Caco-2 (cell line): ENCODE measurements around the gene IFI44. TPM values are rescaled to one million over a fixed set of nuclear protein-coding genes. Genes with fewer than 3 reads are reported as not detected.

Experiments used
- BruUV-seq: library from RNA; stranded (reverse); fragments of 400-500 nt; replicated peaks from 2 replicates; lab custom pipeline; 2021; lab: Mats Ljungman, UMichigan
- CTCF ChIA-PET: fragments of 300-600 bp; sonication (Branson Sonifier 250); formaldehyde crosslinking; loops from one replicate; lab custom pipeline; 2022; ENCODE audit warnings: antibody characterized with exemption; lab: Charles Lee
- POLR2A ChIA-PET: fragments of 300-600 bp; sonication (Branson Sonifier 250); formaldehyde crosslinking; loops from one replicate; lab custom pipeline; 2022; ENCODE audit warnings: antibody characterized with exemption; lab: Charles Lee
- DNase-seq, 2 experiments: peaks; one replicate each; pipeline versions ENCODE4 v3.0.0 to v3.0.0-alpha.2; 2020 to 2022
- H3K27me3 ChIP-seq: replicated peaks from 2 replicates; pipeline ENCODE4 v1.6.0; 2011; ENCODE audit warnings: low read length; ENCODE audit not compliant: control insufficient read depth, insufficient read depth
- H3K36me3 ChIP-seq: 2 replicates; pipeline ENCODE4 v1.5.1; 2011; ENCODE audit warnings: low read length; ENCODE audit not compliant: control insufficient read depth, insufficient read depth
- H3K4me1 ChIP-seq: fragments of 250-450 bp; sonication (Bioruptor Pico); 2 replicates; pipeline ENCODE4 v1.5.1; 2020; ENCODE audit warnings: mild to moderate bottlenecking
- H3K4me3 ChIP-seq: 2 replicates; pipeline ENCODE4 v1.5.1; 2011; ENCODE audit warnings: low read depth, mild to moderate bottlenecking, control low read depth, low read length
- H3K9me3 ChIP-seq: fragments of 250-450 bp; sonication (Bioruptor Pico); 2 replicates; pipeline ENCODE4 v1.5.1; 2020; ENCODE audit warnings: mild to moderate bottlenecking, moderate library complexity
- H3K27ac Mint-ChIP-seq: one replicate; pipeline ENCODE4 v1.8.0; 2022; ENCODE audit warnings: mixed read lengths; ENCODE audit not compliant: unreplicated experiment
- H3K27me3 Mint-ChIP-seq: one replicate; pipeline ENCODE4 v1.8.0; 2022; ENCODE audit warnings: mixed read lengths; ENCODE audit not compliant: insufficient read depth, unreplicated experiment
- H3K36me3 Mint-ChIP-seq: one replicate; pipeline ENCODE4 v1.8.0; 2022; ENCODE audit warnings: mild to moderate bottlenecking, mixed read lengths; ENCODE audit not compliant: insufficient read depth, unreplicated experiment
- H3K4me1 Mint-ChIP-seq: one replicate; pipeline ENCODE4 v1.8.0; 2022; ENCODE audit warnings: low read depth, mixed read lengths; ENCODE audit not compliant: unreplicated experiment
- H3K4me3 Mint-ChIP-seq: one replicate; pipeline ENCODE4 v1.8.0; 2022; ENCODE audit warnings: mild to moderate bottlenecking, moderate library complexity, mixed read lengths; ENCODE audit not compliant: unreplicated experiment
- H3K9me3 Mint-ChIP-seq: one replicate; pipeline ENCODE4 v1.8.0; 2022; ENCODE audit warnings: mixed read lengths; ENCODE audit not compliant: unreplicated experiment
- CTCF ChIP-seq, 2 experiments: fragments of 200-600 bp in 1 of 2; IDR thresholded peaks; 1 replicate in 1 of 2; 2 replicates in 1 of 2; pipeline versions ENCODE4 v1.5.1 to v1.8.0; 2011 to 2022; ENCODE audit warnings: antibody characterized with exemption in 1 of 2, control low read depth in 1 of 2, inconsistent platforms in 1 of 2, low read depth in 1 of 2, low read length in 1 of 2, mild to moderate bottlenecking in 1 of 2, moderate library complexity in 1 of 2; ENCODE audit not compliant: insufficient read depth in 1 of 2, severe bottlenecking in 1 of 2, unreplicated experiment in 1 of 2
- intact Hi-C: fragments of 100-400 bp; cut with micrococcal nuclease; formaldehyde crosslinking; loops from one replicate; pipeline ENCODE4 v1.10.0; 2022; ENCODE audit not compliant: unreplicated experiment
- total RNA-seq: library from RNA; stranded (reverse); gene quantifications from 2 replicates; pipeline ENCODE4 v1.2.3, GENCODE V29; 2022

IFI44 gene
- total RNA-seq, 1 experiment from 2014 or later, result not detected

- intact Hi-C loops, result loop anchor here (1.0 kb wide), 2 partner anchors 463 to 478 kb away; no protein-coding TSS in a partner anchor
- no peaks in the 10 kb centered on the region for H3K9me3 Mint-ChIP-seq
- peak; percentile 4 to 28 for DNase-seq
- no TSS peak for BruUV-seq
- H3K27me3 ChIP-seq, result no peaks in the 10 kb centered on the region
- H3K4me3 ChIP-seq, result no peak overlapping the region; the same call in 1 of the 2 replicates
- H3K36me3 ChIP-seq, result no peaks in the 10 kb centered on the region
- H3K4me1 ChIP-seq, result no peaks in the 10 kb centered on the region
- no peaks in the 10 kb centered on the region for H3K9me3 ChIP-seq
- no peaks in the 10 kb centered on the region for H3K4me1 Mint-ChIP-seq
- peak overlapping the region; percentile 29 for H3K4me3 Mint-ChIP-seq
- H3K36me3 Mint-ChIP-seq, result no peaks in the 10 kb centered on the region
- CTCF ChIA-PET, result interaction anchor here (1.0 kb wide), 1 partner anchor 477 kb away, joined by 3 read pairs; no protein-coding TSS in a partner anchor
- H3K27me3 Mint-ChIP-seq, result peaks cover 9% of the 10 kb centered on the region
- no peak overlapping the region for H3K27ac Mint-ChIP-seq
- no peak for TF ChIP-seq CTCF (IDR thresholded peaks at IDR 0.05; ENCODE audit: insufficient read depth in 1 of 2, low read depth in 1 of 2, low read length in 1 of 2, severe bottlenecking in 1 of 2, unreplicated experiment in 1 of 2)
- POLR2A ChIA-PET, result no interaction called here
Observed at GRCh38 chr1:78607944-78608343, 41.7 kb upstream of the IFI44 start.

GRCh38 chr1:78617615-78618026 lies 32.0 kb upstream of the IFI44 start:
- Mint-ChIP-seq H3K36me3 (no peaks in the 10 kb centered on the region), H3K9me3 (no peaks in the 10 kb centered on the region), H3K27ac (no peak overlapping the region), H3K4me1 (no peaks in the 10 kb centered on the region), H3K4me3 (no peak overlapping the region), H3K27me3 (peaks cover 3% of the 10 kb centered on the region)
- no peaks in the 10 kb centered on the region for H3K9me3 ChIP-seq
- BruUV-seq, result no TSS peak
- no peaks in the 10 kb centered on the region for H3K27me3 ChIP-seq
- peak; percentile 43 to 56 for TF ChIP-seq CTCF (IDR thresholded peaks at IDR 0.05; ENCODE audit: insufficient read depth in 1 of 2, low read depth in 1 of 2, low read length in 1 of 2, severe bottlenecking in 1 of 2, unreplicated experiment in 1 of 2)
- intact Hi-C loops, result loop anchor here (1.0 kb wide), 1 partner anchor 59 kb away; no protein-coding TSS in a partner anchor
- no peaks in the 10 kb centered on the region for H3K4me1 ChIP-seq
- peak; percentile 39 to 56 for DNase-seq
- ChIA-PET POLR2A (no interaction called here), CTCF (interaction anchor here (0.6 kb wide), 1 partner anchor 276 kb away, joined by 4 read pairs; no protein-coding TSS in a partner anchor)
- no peak overlapping the region for H3K4me3 ChIP-seq
- no peaks in the 10 kb centered on the region for H3K36me3 ChIP-seq

- ChIA-PET CTCF (no interaction called here), POLR2A (no interaction called here)
- Mint-ChIP-seq H3K9me3 (no peaks in the 10 kb centered on the region), H3K4me3 (no peak overlapping the region), H3K36me3 (no peaks in the 10 kb centered on the region), H3K27ac (no peak overlapping the region), H3K4me1 (no peaks in the 10 kb centered on the region), H3K27me3 (peaks cover 3% of the 10 kb centered on the region)
- H3K4me1 ChIP-seq, result no peaks in the 10 kb centered on the region
- no peaks in the 10 kb centered on the region for H3K9me3 ChIP-seq
- intact Hi-C loops, result no loop called here
- H3K36me3 ChIP-seq, result no peaks in the 10 kb centered on the region
- DNase-seq, result no peak
- no peak for TF ChIP-seq CTCF (IDR thresholded peaks at IDR 0.05; ENCODE audit: insufficient read depth in 1 of 2, low read depth in 1 of 2, low read length in 1 of 2, severe bottlenecking in 1 of 2, unreplicated experiment in 1 of 2)
- H3K27me3 ChIP-seq, result no peaks in the 10 kb centered on the region
- no TSS peak for BruUV-seq
- no peak overlapping the region for H3K4me3 ChIP-seq
Observed at GRCh38 chr1:78619032-78619431, 30.6 kb upstream of the IFI44 start.
